ENCODE measurements around the gene MRPL46.

Gene MRPL46

GRCh38 chr15:88463870-88464532, 3.2 kb downstream of the MRPL46 start:
- no peak overlapping the region for H3K56ac ChIP-seq (ENCODE audit: low read length)

DNA sequence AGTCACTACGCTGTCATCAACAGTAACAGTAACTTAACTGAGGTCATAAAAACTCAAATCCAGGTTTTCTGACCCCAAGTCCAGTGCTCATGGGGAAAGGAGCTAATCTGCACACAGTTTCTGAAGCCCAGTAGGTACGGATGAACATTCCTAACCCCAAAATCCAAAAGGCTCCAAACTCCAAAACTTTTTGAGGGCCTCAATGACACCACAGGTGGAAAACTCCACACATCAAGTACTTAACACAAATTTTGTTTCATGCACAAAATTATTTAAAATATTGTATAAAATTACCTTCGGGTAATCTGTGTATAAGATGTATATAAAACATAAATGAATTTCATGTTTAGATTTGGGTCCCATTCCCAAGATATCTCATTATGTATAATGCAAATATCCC, 10.5 kb downstream of the MRPL46 start:
- DNase-seq: no peak
- Histone ChIP-seq H3K36me3 (ENCODE audit: control insufficient read depth, insufficient read depth, low read length) (no peaks in the 10 kb centered on the region), H3K27ac (ENCODE audit: low read depth, low read length) (no peak overlapping the region), H3K4ac (ENCODE audit: low read depth, low read length) (no peak overlapping the region), H3K23ac (ENCODE audit: low read length) (no peak overlapping the region), H2BK120ac (ENCODE audit: low read depth, low read length) (no peak overlapping the region), H3K18ac (ENCODE audit: low read length) (no peak overlapping the region), H4K5ac (ENCODE audit: low read length) (no peak overlapping the region), H3K4me2 (ENCODE audit: low read length) (no peak overlapping the region), H3K9ac (ENCODE audit: low read length) (no peak overlapping the region), H4K8ac (ENCODE audit: low read depth, low read length) (no peak overlapping the region), H3K79me1 (ENCODE audit: low read length) (no peaks in the 10 kb centered on the region), H3K4me3 (ENCODE audit: low read length) (no peak overlapping the region), H2BK15ac (replicated peaks; ENCODE audit: low read depth) (no peak overlapping the region), H2AK5ac (ENCODE audit: low read length) (no peak overlapping the region), H3K56ac (ENCODE audit: low read length) (no peak overlapping the region), H3K79me2 (ENCODE audit: control insufficient read depth, insufficient read depth, low read length) (no peaks in the 10 kb centered on the region), H3K27me3 (ENCODE audit: insufficient read depth, low read length, poor library complexity) (no peaks in the 10 kb centered on the region), H3K4me1 (ENCODE audit: control insufficient read depth, low read depth, low read length) (no peaks in the 10 kb centered on the region), H2BK5ac (ENCODE audit: low read length) (no peak overlapping the region)
- WGBS (ENCODE audit: extremely low coverage, insufficient coverage, low lambda C conversion rate): no CpG with 5 or more reads among the region's 3 CpGs

More at GRCh38 chr15:88463870-88464532, 3.2 kb downstream of the MRPL46 start:
- Histone ChIP-seq H3K9ac (ENCODE audit: low read length) (no peak overlapping the region), H3K4ac (ENCODE audit: low read depth, low read length) (no peak overlapping the region), H2BK5ac (ENCODE audit: low read length) (no peak overlapping the region), H4K8ac (ENCODE audit: low read depth, low read length) (no peak overlapping the region), H3K23ac (ENCODE audit: low read length) (no peak overlapping the region), H3K79me2 (ENCODE audit: control insufficient read depth, insufficient read depth, low read length) (peaks cover 19% of the 10 kb centered on the region), H3K79me1 (ENCODE audit: low read length) (peaks cover 11% of the 10 kb centered on the region), H3K4me1 (ENCODE audit: control insufficient read depth, low read depth, low read length) (peaks cover 1% of the 10 kb centered on the region), H3K4me2 (ENCODE audit: low read length) (no peak overlapping the region), H3K27me3 (ENCODE audit: insufficient read depth, low read length, poor library complexity) (no peaks in the 10 kb centered on the region), H3K36me3 (ENCODE audit: control insufficient read depth, insufficient read depth, low read length) (peaks cover 5% of the 10 kb centered on the region), H3K27ac (ENCODE audit: low read depth, low read length) (no peak overlapping the region), H2BK15ac (replicated peaks; ENCODE audit: low read depth) (no peak overlapping the region), H2BK120ac (ENCODE audit: low read depth, low read length) (no peak overlapping the region), H2AK5ac (ENCODE audit: low read length) (no peak overlapping the region), H3K18ac (ENCODE audit: low read length) (no peak overlapping the region), H4K5ac (ENCODE audit: low read length) (no peak overlapping the region), H3K4me3 (ENCODE audit: low read length) (no peak overlapping the region)
- no peak for DNase-seq
- no CpG with 5 or more reads among the region's 2 CpGs for WGBS (ENCODE audit: extremely low coverage, insufficient coverage, low lambda C conversion rate)

- Histone ChIP-seq H3K4ac (ENCODE audit: low read depth, low read length) (no peak overlapping the region), H3K79me1 (ENCODE audit: low read length) (no peaks in the 10 kb centered on the region), H3K27ac (ENCODE audit: low read depth, low read length) (no peak overlapping the region), H2BK5ac (ENCODE audit: low read length) (no peak overlapping the region), H3K27me3 (ENCODE audit: insufficient read depth, low read length, poor library complexity) (no peaks in the 10 kb centered on the region), H2BK15ac (replicated peaks; ENCODE audit: low read depth) (no peak overlapping the region), H3K4me1 (ENCODE audit: control insufficient read depth, low read depth, low read length) (no peaks in the 10 kb centered on the region), H3K56ac (ENCODE audit: low read length) (no peak overlapping the region), H3K23ac (ENCODE audit: low read length) (no peak overlapping the region), H3K18ac (ENCODE audit: low read length) (no peak overlapping the region), H3K4me2 (ENCODE audit: low read length) (no peak overlapping the region), H4K8ac (ENCODE audit: low read depth, low read length) (no peak overlapping the region), H2AK5ac (ENCODE audit: low read length) (no peak overlapping the region), H3K79me2 (ENCODE audit: control insufficient read depth, insufficient read depth, low read length) (no peaks in the 10 kb centered on the region), H3K36me3 (ENCODE audit: control insufficient read depth, insufficient read depth, low read length) (no peaks in the 10 kb centered on the region), H4K5ac (ENCODE audit: low read length) (no peak overlapping the region), H3K4me3 (ENCODE audit: low read length) (no peak overlapping the region), H2BK120ac (ENCODE audit: low read depth, low read length) (no peak overlapping the region), H3K9ac (ENCODE audit: low read length) (no peak overlapping the region)
- WGBS (ENCODE audit: extremely low coverage, insufficient coverage, low lambda C conversion rate): no CpG with 5 or more reads among the region's 9 CpGs
- peak; percentile 91 for DNase-seq
These were observed 12.0 kb downstream of the MRPL46 start for GRCh38 chr15:88454867-88455810.

DNA sequence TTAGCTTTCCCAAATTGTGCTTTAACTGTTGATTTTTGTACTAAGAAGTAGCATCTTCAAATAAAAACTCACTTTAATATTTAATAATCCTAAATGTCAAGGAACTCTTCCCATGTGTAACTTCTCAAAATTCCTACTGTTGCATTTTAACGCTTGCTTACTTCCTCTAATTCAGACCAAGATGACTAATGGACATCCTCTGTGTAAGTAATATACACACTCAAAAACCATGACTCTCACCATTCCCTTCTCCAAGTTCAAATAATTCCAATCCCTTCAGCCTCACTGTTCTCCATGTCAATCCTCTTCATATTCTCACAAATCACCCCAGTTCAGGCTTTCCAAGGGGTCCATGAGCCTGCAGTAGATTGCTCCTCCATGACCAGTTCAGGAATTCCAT, 13.0 kb downstream of the MRPL46 start:
- no peak overlapping the region for H3K27ac ChIP-seq (ENCODE audit: low read depth, low read length)
- no peak overlapping the region for H3K18ac ChIP-seq (ENCODE audit: low read length)
- H4K8ac ChIP-seq (ENCODE audit: low read depth, low read length): no peak overlapping the region
- no CpG with 5 or more reads among the region's 1 CpG for WGBS (ENCODE audit: extremely low coverage, insufficient coverage, low lambda C conversion rate)
- H3K4me3 ChIP-seq (ENCODE audit: low read length): no peak overlapping the region
- no peak overlapping the region for H3K4ac ChIP-seq (ENCODE audit: low read depth, low read length)
- H3K79me1 ChIP-seq (ENCODE audit: low read length): no peaks in the 10 kb centered on the region
- no peak overlapping the region for H4K5ac ChIP-seq (ENCODE audit: low read length)
- H3K79me2 ChIP-seq (ENCODE audit: control insufficient read depth, insufficient read depth, low read length): no peaks in the 10 kb centered on the region
- no peak overlapping the region for H3K9ac ChIP-seq (ENCODE audit: low read length)
- no peaks in the 10 kb centered on the region for H3K27me3 ChIP-seq (ENCODE audit: insufficient read depth, low read length, poor library complexity)
- H2BK15ac ChIP-seq (replicated peaks; ENCODE audit: low read depth): no peak overlapping the region
- no peak for DNase-seq
- H2AK5ac ChIP-seq (ENCODE audit: low read length): no peak overlapping the region
- H3K23ac ChIP-seq (ENCODE audit: low read length): no peak overlapping the region
- no peaks in the 10 kb centered on the region for H3K36me3 ChIP-seq (ENCODE audit: control insufficient read depth, insufficient read depth, low read length)
- H3K56ac ChIP-seq (ENCODE audit: low read length): no peak overlapping the region
- no peaks in the 10 kb centered on the region for H3K4me1 ChIP-seq (ENCODE audit: control insufficient read depth, low read depth, low read length)
- H3K4me2 ChIP-seq (ENCODE audit: low read length): no peak overlapping the region
- H2BK5ac ChIP-seq (ENCODE audit: low read length): no peak overlapping the region
- no peak overlapping the region for H2BK120ac ChIP-seq (ENCODE audit: low read depth, low read length)

DNA sequence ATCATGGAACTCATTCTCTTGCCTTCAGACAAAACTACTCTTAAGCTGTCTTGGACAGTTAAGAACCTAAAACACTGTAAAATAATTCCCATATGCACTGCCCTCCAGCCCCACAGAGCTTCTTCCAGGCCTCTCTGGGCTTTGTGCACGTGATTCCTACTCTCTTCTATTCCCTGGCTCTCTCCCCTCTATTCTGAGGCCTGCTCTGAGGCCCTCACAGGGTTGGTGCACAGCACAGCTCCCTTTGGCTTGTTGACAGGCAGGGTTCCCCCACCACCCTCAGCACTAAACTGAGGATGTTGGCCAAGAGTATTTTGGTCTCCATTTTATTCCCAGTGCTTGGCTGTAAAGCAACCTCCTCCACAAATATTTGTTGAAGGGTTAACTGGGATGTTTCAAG, 13.5 kb downstream of the MRPL46 start:
- no peaks in the 10 kb centered on the region for H3K27me3 ChIP-seq (ENCODE audit: insufficient read depth, low read length, poor library complexity)
- H3K4me2 ChIP-seq (ENCODE audit: low read length): no peak overlapping the region
- no CpG with 5 or more reads among the region's 1 CpG for WGBS (ENCODE audit: extremely low coverage, insufficient coverage, low lambda C conversion rate)

More for the DNA sequence above, 13.5 kb downstream of the MRPL46 start:
- H4K5ac ChIP-seq (ENCODE audit: low read length): no peak overlapping the region
- no peak overlapping the region for H2BK120ac ChIP-seq (ENCODE audit: low read depth, low read length)
- H3K4me1 ChIP-seq (ENCODE audit: control insufficient read depth, low read depth, low read length): no peaks in the 10 kb centered on the region
- no peak overlapping the region for H2BK5ac ChIP-seq (ENCODE audit: low read length)
- no peak overlapping the region for H3K9ac ChIP-seq (ENCODE audit: low read length)
- H3K4me3 ChIP-seq (ENCODE audit: low read length): no peak overlapping the region
- H2BK15ac ChIP-seq (replicated peaks; ENCODE audit: low read depth): no peak overlapping the region
- no peak overlapping the region for H3K4ac ChIP-seq (ENCODE audit: low read depth, low read length)
- no peaks in the 10 kb centered on the region for H3K79me2 ChIP-seq (ENCODE audit: control insufficient read depth, insufficient read depth, low read length)
- no peak overlapping the region for H3K27ac ChIP-seq (ENCODE audit: low read depth, low read length)
- H3K79me1 ChIP-seq (ENCODE audit: low read length): no peaks in the 10 kb centered on the region
- H3K23ac ChIP-seq (ENCODE audit: low read length): no peak overlapping the region
- no peak for DNase-seq
- H2AK5ac ChIP-seq (ENCODE audit: low read length): no peak overlapping the region
- H4K8ac ChIP-seq (ENCODE audit: low read depth, low read length): no peak overlapping the region
- no peaks in the 10 kb centered on the region for H3K36me3 ChIP-seq (ENCODE audit: control insufficient read depth, insufficient read depth, low read length)
- H3K56ac ChIP-seq (ENCODE audit: low read length): no peak overlapping the region
- H3K18ac ChIP-seq (ENCODE audit: low read length): no peak overlapping the region

Data from mesendoderm (in vitro differentiated cells).